SK-N-DZ (cell line): Measurements from ENCODE around the gene CYP26A1.
A peak's percentile ranks its signal among the peaks of the same experiment; 100 is the strongest.

Experiments
- DNase-seq: peaks from one replicate; pipeline ENCODE4 v3.0.0-alpha.2; 2015; ENCODE audit warnings: low spot score

Gene CYP26A1

DNA sequence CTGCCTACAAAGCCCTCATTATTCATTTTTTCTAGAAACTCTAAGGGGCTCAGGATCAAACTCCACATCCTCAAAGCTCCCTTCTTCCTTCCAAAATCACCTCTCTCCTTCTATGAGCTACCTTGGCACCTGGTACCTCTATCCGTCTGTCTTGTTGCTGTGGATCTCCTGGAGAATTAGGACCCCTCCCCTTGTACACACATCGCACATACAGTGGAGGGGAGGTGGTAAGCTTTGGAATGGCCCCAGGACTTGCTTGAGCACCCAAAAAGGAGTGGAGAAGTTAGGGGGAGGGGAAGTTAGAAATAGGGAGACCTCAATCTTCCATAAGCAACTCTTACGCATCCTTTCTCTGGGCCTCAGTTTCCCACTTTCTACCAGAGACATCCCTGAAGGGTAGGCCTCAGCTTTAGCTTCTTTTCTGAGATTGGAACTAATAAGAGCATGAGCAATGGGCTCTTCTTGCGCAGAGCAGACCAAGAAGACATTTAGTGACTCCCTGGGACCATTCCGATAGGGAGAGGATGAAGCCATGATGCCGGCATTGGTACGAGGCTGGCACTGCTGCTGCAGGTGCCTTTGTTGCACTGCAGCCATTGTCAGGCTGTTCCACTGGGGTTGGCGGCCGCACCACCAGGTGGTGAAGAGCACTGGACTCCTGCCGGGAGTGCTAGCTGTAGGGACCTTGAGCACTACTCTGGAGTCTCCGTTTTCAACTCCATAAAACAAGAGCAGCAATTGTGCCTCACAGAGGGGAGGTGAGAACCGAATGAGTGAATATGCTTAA is 8.6 kb upstream of the CYP26A1 start:
- no peak for DNase-seq

DNA sequence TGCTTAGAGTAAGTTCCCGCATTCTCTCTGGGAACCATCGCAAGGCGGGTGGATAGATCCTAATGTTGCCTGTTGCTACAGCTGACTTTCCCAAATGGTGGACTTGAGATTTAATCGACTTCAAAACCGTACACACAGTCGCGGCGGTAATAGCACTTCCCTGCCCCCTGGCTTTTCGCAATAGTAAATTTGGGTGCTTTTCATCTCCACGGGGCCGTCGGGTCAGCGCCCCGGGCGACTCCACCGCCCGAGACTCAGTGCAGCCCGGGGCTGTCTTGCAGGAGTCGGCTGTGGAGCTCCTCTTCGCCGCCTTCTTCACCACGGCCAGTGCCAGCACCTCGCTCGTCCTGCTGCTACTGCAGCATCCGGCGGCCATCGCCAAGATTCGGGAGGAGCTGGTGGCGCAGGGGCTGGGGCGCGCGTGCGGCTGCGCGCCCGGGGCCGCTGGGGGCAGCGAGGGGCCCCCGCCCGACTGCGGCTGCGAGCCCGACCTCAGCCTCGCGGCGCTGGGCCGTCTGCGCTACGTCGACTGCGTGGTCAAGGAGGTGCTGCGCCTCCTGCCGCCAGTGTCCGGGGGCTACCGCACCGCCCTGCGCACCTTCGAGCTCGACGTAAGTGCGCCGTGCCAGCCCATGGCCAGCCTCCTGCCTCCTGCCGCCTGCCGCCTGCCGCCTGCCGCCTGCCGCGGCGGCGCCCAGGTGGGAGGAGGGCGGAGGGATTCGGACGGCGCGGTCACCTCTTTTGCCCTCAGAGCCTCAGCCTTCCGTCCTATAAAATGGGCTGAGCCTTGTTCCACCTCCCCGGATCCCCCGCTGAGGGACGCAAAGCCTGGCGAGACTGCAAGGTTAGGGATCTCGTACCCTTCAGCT is 7.8 kb upstream of the CYP26A1 start:
- DNase-seq: no peak

DNA sequence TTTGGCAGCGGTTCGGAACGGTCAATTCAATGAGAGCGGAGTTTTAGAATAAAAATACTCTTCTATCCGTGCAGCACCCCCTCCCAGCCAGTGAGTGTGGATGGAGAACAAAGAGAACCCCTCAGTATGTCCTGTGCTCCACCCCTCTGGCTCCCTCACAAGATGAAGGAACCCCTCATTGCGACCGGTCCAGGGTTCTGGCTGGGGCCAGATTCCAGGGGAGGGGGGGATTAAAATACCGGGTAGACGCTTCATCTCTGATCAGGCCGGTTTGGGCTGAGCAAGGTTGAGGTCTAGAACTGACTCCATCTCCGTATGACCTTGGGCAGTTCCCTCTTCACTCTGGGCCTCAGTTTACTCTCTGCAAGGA is 7.2 kb upstream of the CYP26A1 start:
- DNase-seq: no peak

DNA sequence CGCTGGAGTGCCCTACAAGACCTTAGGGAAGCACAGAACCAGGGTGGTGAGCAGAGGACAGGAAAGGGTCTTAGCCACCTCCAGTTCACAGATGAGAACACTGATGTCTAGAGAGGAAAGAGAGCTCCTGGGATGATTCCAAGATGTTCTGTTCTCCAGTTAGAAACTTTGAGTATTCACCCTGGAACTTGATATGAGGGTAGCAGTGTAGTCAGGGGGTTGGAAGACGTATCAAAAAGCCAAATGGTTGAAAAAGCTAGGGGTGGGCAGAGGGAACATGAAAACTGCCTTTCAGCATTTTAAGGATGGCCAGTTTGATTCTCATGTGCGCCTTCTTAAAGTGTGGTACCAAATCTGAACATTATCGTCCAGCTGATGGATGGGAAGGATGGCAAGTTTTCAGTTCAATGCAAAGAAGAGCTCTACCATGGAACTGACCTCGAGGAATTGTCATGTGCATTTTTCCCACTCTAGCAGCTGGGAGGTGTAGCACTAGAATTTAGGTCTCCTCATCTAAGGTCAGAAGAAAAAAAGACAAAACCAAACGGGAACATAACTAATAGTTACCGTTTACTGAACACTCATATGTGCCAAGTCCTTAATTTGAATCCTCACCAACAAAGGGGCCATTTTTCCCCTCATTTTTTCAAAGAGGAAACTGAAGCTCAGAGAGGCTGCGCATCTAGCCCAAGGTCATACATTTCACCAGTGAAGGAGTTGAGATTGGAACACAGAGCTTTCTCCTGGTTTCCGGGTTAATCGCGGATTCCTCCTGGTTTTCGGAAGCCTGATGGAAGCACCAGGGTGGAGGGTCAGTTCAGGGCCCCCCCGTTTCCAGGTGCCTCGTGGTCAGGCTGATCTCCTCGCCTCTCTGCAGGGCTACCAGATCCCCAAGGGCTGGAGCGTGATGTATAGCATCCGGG is 6.0 kb upstream of the CYP26A1 start:
- DNase-seq: no peak

DNA sequence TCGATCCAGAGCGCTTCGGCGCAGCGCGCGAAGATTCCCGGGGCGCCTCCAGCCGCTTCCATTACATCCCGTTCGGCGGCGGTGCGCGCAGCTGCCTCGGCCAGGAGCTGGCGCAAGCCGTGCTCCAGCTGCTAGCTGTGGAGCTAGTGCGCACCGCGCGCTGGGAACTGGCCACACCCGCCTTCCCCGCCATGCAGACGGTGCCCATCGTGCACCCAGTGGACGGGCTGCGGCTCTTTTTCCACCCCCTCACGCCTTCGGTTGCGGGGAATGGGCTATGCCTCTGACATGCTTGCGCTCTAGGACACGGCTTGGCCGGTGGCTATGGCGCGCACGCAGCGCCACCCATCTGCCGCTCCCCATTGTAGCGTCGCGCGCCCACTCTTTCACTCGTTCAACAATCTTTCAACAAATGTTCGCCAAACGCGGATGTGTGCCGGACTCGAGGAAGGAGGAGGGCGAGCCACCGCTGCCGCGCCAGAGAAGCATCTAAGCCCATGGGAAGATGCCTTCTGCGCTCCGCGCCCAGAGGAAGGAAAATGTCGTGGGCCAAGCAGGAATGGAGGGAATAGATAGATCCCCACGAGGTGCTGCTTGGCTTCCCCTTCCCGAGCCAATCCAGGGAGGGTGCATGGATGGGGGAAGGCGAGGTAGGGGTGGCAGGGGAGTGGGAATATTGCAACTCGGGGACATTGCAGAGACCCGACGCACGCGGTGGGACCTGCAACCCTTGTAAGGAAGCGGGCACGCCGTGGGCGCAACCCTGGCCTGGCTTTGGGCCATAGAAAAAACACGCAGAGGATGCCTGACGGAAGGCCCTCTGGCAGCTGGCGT is 5.1 kb upstream of the CYP26A1 start:
- peak; percentile 37 for DNase-seq

DNA sequence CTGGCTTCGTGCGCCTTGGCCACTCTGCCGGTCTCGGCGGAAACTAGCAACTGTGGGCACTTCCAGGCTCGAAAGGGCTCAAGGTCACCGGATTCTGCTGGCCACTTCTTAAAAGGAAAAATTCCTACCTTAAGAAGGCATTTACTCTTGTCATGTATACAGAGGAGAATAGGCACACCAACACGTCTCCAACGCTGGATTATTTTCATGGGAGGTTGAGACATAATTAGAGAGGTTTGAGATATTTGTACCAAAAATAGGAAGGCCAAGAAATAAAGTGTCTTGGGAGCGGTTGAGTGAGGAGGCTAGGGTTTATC is 4.5 kb upstream of the CYP26A1 start:
- no peak for DNase-seq

DNA sequence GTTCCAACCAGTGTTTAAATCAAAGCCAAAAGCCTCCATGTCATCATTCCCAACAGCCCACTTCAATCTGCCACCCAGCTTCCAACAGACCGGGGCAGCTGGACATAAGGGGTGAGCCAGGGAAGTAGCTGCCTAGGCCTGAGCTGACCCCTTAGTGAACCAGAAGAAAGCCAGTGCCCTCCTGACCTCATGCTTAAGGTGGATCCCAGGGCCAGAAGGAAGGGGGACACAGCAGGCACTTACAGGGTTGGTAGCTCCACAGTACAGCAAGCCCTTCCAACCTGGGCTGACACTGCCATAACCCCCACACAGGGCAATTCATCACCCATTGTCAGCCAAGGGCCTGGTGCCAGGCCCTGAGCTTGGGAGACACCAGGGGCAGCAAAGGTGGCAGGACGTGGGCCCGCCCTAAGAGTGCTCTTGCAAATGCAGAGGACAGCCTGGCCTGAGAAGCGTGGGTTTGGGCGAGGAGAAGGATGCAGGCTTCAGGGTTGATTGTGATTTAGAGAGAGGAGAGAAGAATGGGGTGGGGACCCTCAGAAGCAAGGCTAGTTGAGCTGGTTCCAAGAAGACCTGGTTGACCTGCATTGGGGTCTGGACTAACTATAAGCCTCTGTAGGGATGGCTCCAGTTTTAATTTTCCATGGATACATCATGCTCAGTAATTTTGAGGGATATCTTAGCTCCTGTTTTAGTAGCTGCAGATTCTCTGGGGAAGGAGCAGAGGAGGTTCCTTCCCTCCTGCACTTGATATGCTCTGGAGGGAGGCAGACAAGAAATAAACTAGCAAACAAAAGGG is 3.1 kb upstream of the CYP26A1 start:
- DNase-seq: no peak

DNA sequence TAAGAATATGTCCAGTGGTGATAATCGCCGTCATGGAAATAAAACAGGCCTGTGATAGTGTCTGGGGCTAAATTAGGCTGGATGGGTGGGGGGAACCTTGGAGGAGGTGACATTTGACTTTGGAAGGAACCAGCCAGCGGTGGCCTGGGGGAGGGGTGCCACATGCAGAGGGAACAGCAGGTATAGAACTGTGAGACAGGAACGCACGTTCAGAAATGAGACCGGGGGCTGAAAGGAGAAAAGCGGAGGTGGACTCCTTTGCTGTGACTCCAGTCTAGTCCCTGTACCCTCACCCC is 2.6 kb upstream of the CYP26A1 start:
- DNase-seq: no peak

DNA sequence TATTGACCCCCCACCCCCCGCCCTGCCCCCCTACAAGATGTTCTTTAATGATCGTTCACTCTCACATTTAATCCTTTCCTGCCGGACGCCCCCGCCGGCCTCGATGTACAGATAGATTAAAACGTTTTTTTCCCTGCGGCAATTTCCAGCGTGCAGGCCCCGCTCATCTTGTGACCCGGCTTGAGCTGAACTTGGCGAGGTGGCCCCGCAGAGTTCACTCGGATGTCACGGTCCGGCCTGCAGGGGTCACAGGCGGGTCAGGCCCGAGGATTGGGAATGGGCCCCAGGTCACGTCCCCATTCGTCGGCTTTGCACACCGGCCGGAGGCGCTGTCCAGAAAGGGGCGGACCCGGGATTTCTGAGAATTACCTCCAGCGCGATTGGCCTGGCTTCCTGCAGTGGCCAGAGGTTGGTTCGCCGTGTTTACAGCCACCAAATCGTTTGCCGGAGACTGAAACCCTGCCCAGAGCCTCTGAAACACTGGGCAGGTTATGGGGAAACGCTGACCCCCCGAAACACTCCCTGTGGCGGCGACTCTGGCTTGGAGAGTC is 1.9 kb upstream of the CYP26A1 start:
- DNase-seq: no peak

DNA sequence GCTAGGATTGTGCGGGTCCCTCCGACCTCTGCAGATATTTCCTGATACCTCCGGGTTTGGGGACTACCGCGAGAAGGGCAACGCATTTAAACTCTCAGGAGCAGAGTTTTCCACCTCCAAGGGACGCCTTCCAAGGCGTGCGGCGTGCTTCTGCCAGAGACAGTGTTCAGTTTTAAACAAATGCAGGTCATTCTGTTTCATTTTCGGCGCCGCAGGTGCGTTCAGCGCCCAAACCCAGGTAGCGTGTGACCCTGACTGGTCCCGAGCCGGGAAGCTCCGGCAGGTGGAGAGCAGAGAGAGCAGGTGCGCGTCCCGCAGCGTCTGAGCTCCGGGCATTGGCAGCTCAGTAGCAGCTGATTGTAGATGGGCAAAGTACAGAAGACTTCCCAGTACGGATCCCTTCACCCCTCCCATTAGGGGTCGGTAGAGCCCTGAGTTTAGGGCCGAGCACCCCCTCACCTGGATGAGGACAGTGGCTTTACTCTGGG is 1.4 kb upstream of the CYP26A1 start:
- DNase-seq: no peak

DNA sequence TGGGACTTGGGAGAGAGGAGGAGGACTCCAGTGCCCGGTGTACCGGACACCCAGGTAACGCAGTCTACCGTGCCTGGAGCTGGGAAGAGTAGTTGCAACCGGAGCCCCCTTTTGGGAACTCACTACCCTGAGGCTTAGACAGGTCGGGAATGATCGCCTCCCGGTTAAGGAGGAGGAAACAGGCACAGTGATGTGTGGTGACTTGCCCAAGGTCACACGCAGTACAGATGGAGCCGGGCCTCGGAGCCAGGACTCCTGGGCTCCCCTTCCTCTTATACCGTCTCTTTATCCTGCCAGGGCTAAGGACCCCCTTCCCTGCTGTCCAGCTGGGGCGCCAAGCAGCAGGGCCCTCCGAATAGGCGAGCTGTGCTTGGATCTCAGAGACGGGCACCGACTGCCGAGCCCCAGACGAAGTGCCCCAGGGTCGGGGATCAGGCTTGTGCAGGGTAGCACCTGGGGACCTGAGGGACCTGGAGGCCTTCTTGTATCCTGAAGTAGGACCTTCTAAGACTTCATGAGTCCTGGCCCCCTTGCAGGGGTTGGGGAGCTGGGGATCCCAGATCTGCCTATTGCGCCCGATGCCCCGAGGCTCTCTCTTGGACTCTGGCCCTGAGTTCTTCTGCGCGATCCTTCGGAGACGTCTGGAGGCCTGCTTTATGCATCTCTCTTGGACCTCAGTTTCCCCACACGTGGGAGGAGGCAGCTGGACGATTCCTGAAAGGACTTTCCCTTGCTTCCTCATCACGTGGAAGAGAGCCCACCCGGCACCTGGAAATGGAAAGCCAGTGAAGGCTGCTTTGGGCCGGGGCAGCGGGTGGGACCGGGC is 767 bp upstream of the CYP26A1 start:
- no peak for DNase-seq

DNA sequence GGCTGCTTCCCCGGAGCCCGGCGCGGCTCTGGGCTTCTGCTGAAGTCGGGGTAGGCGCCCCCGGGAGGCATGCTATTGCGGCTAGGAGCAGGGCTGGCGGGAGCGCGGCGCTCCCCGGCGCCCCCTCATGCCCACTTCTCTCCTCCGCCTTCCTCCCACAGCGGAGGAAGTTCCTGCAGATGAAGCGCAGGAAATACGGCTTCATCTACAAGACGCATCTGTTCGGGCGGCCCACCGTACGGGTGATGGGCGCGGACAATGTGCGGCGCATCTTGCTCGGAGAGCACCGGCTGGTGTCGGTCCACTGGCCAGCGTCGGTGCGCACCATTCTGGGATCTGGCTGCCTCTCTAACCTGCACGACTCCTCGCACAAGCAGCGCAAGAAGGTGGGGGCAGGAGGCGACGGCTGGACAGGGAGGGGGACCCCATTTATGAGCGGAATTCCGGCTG is 479 bp downstream of the CYP26A1 start:
- peak; percentile 54 for DNase-seq

DNA sequence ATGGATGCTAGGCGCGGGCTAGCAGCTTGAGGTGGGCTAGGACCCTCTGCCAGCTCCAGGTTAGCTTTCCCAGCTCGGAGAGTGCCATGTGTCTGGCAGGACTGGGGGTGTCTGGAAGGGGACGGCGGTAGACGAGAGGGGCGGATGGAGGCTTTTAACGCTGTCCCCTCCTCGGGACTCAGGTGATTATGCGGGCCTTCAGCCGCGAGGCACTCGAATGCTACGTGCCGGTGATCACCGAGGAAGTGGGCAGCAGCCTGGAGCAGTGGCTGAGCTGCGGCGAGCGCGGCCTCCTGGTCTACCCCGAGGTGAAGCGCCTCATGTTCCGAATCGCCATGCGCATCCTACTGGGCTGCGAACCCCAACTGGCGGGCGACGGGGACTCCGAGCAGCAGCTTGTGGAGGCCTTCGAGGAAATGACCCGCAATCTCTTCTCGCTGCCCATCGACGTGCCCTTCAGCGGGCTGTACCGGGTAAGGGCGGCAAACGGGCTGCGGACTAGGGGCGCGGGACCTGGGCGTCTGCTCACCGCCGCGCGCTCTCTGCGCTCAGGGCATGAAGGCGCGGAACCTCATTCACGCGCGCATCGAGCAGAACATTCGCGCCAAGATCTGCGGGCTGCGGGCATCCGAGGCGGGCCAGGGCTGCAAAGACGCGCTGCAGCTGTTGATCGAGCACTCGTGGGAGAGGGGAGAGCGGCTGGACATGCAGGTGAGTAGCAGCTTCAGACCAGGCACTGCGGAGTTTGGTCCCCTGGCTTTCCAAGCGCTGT is 1.1 kb downstream of the CYP26A1 start:
- no peak for DNase-seq

DNA sequence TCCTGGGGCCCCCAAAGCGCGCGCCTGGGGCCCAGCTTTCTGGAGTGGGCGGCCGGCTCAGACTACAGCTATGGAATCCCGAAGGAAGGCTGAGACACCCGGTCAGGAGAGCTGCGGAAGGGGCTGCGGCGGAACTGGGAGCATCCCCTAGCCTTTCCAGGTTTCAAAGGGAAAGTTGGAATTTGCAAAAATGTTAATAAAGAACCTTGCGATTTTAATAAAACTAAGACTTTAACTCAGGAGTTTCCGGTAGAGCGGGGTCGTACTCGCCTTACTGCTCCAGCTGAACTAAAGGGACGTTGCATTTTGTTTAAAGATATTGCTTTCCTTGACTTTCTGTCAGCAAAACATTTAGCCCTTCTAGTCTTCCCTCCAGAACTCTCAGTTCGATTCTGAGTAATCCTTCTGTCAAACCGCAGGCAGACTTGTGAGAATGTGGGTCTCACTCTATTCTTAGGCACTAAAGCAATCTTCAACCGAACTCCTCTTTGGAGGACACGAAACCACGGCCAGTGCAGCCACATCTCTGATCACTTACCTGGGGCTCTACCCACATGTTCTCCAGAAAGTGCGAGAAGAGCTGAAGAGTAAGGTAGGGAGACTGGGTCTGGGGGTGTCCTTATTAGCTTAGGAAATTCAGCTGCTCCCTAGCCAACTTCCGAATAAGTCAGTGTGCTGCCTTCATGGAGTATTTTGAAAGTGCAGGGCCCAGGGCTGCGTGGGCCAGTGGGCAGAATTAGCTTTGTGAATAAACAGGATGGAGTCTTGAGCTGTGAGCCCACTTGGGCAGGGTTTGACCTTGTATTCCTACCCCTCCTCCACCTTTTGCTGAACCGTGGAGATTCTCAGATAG is 1.9 kb downstream of the CYP26A1 start:
- DNase-seq: no peak

DNA sequence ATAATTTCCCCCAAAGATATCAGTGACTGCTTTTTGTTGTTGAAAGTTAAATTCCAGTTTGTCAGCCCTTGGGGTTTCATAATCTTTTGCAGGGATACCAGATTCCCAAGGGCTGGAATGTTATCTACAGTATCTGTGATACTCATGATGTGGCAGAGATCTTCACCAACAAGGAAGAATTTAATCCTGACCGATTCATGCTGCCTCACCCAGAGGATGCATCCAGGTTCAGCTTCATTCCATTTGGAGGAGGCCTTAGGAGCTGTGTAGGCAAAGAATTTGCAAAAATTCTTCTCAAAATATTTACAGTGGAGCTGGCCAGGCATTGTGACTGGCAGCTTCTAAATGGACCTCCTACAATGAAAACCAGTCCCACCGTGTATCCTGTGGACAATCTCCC is 3.2 kb downstream of the CYP26A1 start:
- DNase-seq: no peak

DNA sequence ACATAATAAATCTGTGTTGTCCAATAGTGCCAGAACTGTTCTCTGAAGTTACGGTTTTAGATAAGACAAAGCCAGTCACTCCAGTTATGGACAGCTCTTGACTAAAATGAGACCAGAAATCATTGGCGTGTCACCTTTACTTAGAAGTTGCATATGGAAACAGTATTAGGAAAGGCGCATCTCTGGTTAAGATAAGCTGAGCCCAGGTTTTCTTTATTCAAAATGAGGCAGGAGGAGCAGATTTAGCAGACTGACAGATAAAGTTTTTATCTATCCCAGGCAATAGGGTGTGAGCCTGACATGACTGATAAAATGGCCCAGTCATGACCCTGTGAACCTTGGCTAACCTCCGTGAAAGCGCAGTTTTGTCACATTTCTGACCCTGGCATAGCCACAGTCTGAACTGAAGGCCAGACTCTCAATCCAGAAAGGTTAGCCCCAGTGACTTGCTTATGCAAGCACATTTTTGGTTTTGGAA is 4.2 kb downstream of the CYP26A1 start:
- no peak for DNase-seq

DNA sequence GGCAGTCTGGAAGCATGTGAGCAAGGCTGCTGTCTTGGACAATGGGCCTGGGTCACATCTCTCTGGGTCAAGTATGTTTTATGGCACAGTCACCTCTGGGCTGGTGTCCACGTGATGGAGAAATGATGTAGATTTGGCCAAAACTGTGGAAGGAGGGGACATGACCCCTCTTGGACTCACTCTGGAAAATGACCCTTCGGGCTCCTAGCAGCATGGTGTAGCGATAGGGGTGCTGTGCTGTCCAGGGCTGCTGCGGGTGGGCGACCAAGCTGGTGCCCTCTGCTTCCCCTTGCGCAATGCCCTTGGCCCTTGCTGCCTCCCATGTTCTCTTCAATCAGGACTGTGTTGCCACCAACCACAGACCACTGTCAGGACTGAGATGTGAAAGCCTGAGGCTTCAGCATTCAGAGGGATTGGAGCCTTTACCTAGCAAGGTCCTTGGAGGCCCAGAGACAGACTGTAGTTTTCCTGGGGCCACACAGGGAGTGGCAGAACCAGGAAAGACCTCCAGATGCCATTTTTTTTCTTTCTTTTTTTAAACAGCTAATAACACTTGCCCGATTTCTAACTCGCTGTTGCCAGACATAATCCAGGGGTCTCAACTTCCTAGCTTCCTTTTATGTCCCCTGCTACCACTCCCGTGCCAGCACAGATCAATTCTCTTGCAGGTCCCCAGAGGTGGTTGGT is 6.1 kb downstream of the CYP26A1 start:
- DNase-seq: no peak
